Islet of Langerhans (tissue), 1 donor: ENCODE data around the gene DGKI.

ENCODE experiments used
- FAIRE-seq: peaks from one replicate; lab custom pipeline; 2011; peaks lifted over from hg19 to GRCh38; lab: Jason Lieb, UNC

The DGKI gene

DNA sequence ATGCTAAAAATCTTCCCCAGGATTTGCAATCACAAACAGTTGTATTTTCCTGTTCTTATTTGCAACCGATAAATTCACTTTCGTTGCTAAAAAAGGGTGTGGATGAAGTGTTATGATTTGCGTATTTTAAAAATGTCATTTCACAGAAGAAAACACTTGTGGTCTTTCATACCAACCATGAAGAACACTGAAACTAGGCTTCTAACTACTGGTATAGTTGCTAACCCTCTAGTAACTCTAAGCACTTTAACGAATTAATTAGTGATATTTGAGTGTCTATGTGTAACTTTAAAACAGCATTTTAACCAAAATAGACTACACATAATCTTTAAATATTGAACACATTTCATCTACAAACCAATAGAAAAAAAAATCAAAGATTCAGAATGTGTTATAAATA is 315.1 kb downstream of the DGKI start:
- FAIRE-seq: no peak

DNA sequence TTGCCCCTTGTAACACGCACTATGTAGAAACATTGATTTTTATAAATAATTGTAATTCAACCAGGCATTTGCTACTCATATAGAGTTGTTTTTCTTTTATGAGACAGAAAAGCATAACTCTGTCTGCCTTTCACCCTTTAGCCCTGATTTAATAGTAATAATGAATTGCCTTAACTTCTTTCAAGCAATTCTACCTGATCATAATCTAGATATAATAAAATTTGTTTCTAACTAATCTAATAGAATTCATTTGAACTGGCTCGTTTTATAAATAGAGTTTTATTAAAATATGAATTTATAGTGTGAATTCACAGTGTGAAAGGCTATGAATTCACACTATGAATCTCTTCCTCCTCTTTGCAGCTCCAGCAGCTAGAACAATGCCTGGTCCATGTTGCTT is 319.1 kb downstream of the DGKI start:
- FAIRE-seq: no peak

- no peak for FAIRE-seq
Observed at GRCh38 chr7:137523171-137523570, 323.6 kb downstream of the DGKI start.

DNA sequence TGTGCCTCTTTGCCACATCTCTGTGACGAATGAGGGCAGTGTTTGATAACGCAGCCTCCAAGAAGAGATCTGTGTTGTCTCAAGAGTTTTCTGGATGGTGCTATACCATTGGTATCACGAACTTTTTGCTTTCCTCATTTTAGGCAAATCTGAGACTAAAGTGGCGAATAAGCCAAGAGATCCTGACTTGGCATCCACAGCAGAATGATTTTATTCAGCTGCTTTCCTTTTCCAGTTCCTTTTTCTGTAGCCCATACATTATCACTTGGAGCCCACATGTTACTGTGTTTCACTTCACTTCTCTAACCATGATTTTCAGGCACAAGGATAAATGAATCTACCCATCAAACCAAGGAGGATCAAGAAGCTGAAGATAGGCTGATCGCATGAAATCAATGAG is 325.3 kb downstream of the DGKI start:
- FAIRE-seq: no peak

GRCh38 chr7:137519947-137520346 is 326.8 kb downstream of the DGKI start:
- no peak for FAIRE-seq

GRCh38 chr7:137519181-137519691 is 327.5 kb downstream of the DGKI start:
- no peak for FAIRE-seq

DNA sequence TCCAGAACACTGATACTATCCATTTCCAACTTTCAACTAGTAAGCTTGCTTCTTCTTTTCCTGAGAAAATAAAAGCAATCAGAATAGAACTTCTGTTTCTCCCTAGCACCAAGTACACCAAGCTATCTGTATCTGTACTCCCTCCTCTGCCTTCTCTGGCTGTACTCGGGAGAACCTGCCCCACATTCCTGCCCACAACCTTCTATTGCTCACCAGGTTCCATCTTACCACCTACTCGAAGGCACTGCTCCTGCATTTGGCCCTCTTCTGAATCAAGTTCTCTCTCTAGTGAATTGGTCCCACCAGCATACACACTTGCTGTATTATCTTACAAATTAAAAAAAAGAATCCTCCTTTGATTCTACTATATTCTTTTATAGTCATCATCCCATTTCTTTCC is 333.7 kb downstream of the DGKI start:
- FAIRE-seq: no peak

GRCh38 chr7:137507096-137507495 is 339.7 kb downstream of the DGKI start:
- FAIRE-seq: no peak

GRCh38 chr7:137506031-137506430 is 340.7 kb downstream of the DGKI start:
- FAIRE-seq: no peak

GRCh38 chr7:137501562-137501961 is 345.2 kb downstream of the DGKI start:
- FAIRE-seq: no peak

DNA sequence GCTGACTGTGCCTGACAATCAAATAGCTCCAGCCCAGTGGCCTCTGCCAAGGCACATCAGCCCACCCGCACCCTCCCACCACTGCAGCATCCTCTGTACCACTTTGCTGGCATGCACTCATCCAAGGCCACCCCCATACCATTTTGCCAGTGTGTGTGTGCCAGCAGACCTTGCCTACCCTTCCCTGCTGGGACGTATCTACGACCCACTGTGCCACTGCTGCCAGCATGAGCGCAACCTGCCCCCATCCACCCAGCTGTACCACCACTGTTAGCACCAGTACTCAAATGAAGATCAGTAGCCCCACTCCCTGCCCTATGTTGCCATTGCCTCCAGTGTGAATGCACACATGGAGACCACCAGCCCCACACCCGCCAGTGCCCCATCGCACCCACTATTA is 353.9 kb downstream of the DGKI start:
- FAIRE-seq: no peak

- no peak for FAIRE-seq
Observed at GRCh38 chr7:137489880-137490279, 356.9 kb downstream of the DGKI start.

DNA sequence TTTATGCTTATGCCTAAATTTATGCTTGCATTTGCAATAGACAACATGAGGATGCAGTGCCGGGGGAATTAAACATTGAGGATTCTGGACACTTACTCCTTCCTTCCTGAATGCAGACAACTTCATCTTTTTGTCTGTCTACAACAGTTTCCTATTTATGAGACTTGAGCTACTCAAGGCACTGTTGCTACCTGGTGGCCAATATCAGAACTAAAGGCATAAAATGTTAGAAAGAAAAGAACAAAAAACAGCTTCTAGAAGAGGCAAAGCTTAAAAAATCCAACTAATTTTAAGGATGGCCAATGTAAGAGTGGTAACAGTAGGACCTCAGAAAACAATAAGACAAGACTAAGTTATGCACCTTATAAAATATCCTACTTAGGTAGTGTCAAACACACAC is 358.7 kb downstream of the DGKI start:
- no peak for FAIRE-seq

DNA sequence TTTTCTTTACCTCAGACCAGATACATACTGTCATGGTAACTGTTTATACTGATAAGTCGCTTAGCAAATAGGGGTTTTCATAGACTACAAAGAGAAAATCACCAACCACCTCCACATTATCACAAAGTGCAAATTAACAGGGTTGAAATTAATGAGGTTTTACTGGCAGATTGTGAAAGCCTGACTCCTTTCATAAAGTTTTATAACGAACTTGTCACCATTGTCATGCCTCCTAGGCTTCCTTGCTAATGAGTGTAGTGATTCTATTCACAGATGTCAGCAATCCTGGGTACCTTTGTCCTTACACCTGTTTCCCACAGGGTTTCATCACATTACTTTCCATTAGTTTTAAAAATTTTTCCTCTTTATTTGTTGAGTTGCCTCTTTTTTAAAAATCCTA is 361.0 kb downstream of the DGKI start:
- no peak for FAIRE-seq

DNA sequence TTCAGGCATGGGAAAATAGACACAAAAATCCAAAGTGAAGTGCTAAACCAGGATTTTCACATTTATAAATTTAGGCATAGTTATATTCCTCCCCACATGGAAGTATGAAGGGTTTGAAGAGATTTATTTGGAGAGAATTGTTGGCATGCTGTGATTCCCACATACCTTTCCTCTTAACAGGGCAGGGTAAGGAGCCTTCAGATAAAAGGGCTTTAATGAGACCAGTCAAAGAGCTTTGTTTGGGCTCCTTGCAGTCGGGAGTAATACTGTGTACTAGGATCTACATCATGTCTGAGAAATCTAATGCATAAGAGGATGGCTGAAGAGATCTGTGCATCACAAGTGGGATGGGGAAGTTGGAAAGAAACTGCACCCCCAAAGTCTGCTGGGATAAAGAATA is 362.4 kb downstream of the DGKI start:
- no peak for FAIRE-seq

GRCh38 chr7:137482466-137482865 is 364.3 kb downstream of the DGKI start:
- no peak for FAIRE-seq

GRCh38 chr7:137480824-137481365 is 365.9 kb downstream of the DGKI start:
- FAIRE-seq: no peak

GRCh38 chr7:137480401-137480800 is 366.4 kb downstream of the DGKI start:
- FAIRE-seq: no peak

DNA sequence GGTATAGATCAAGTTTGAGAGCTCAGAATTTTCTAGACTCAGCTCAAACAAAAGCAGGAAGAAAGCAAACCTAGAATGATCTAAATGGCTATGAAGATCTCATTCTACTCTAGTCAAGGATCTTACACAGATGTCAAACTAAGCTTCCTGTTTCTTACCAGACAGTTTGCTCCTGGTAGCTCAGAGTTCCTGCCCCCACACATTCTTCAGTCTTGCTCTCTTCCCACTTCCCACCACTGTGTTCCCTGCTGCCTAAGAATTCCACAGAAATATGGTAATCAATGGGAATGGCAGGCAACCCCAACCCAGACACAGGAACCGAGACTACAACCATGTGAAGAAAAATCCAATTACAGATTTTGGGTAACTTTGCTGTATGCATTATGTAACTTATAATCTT is 369.8 kb downstream of the DGKI start:
- no peak for FAIRE-seq

GRCh38 chr7:137475966-137476365 is 370.8 kb downstream of the DGKI start:
- FAIRE-seq: no peak

- FAIRE-seq: no peak
Observed at GRCh38 chr7:137474540-137475026, 372.2 kb downstream of the DGKI start.

GRCh38 chr7:137471128-137471527 is 375.6 kb downstream of the DGKI start:
- no peak for FAIRE-seq

GRCh38 chr7:137469858-137470257 is 376.9 kb downstream of the DGKI start:
- FAIRE-seq: no peak

GRCh38 chr7:137469191-137469811 is 377.5 kb downstream of the DGKI start:
- no peak for FAIRE-seq
